IgD-negative memory B cell (primary cell): ENCODE measurements around the gene SRSF6. TPM values are rescaled to one million over a fixed set of nuclear protein-coding genes. Genes with fewer than 3 reads are reported as not detected.
"Not testable (repeated sequence)": the region's sequence is repeated elsewhere in the genome, so short reads cannot be mapped to it uniquely, and the experiment has no call there.

Source experiments
- H3K27ac Mint-ChIP-seq, 3 donors: one replicate each; pipeline ENCODE4 v1.8.0; 2020 to 2022; ENCODE audit warnings: mild to moderate bottlenecking in 3 of 3, mixed read lengths in 3 of 3, moderate library complexity in 1 of 3
- H3K27me3 Mint-ChIP-seq: one replicate; pipeline ENCODE4 v1.8.0; 2021; ENCODE audit warnings: mixed read lengths
- H3K36me3 Mint-ChIP-seq: one replicate; pipeline ENCODE4 v1.8.0; 2020; ENCODE audit warnings: mild to moderate bottlenecking, mixed read lengths
- H3K4me1 Mint-ChIP-seq, 3 donors: one replicate each; pipeline ENCODE4 v1.8.0; 2020 to 2022; ENCODE audit warnings: mixed read lengths in 3 of 3, mild to moderate bottlenecking in 1 of 3
- H3K4me3 Mint-ChIP-seq, 4 donors: one replicate each; pipeline ENCODE4 v1.8.0; 2020 to 2022; ENCODE audit warnings: mild to moderate bottlenecking in 4 of 4, mixed read lengths in 4 of 4, moderate library complexity in 3 of 4
- H3K9me3 Mint-ChIP-seq, 3 donors: one replicate each; pipeline ENCODE4 v1.8.0; 2020 to 2021; ENCODE audit warnings: mixed read lengths in 3 of 3, mild to moderate bottlenecking in 1 of 3
- polyA plus RNA-seq: library from polyadenylated mRNA; unstranded; fragments of 300-500 nt; fragmentation: Illumina TruSeq; gene quantifications from one replicate; pipeline ENCODE4 v1.2.3, GENCODE V29; 2021

Gene SRSF6
- polyA plus RNA-seq, 1 donor from 2014 or later = 58.1 TPM

DNA sequence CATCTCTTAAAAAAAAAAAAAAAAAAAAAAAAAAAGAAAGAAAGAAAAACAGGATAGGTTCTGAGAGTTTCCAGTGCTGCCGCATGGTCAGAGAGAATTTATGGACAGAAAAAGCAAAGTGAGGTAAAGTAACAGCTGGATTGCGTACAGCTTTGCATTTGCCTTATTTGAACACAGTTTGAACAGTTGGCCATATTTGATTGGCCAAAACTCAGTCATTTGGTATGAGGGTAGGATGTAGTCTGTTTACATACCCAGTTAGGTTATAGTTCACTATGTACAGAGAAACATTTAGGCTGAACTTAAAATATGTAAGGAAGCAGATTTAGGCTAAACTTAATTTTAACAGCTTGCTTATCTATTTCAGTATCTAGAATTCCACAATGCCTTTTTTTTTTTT is 32.3 kb downstream of the SRSF6 start:
- Mint-ChIP-seq H3K4me1 (peaks cover 0 to 2% (median 0%) of the 10 kb centered on the region in 3 donors), H3K9me3 (peaks cover 6 to 15% (median 13%) of the 10 kb centered on the region in 3 donors), H3K4me3 (no peak overlapping the region), H3K27ac (no peak overlapping the region), H3K36me3 (no peaks in the 10 kb centered on the region), H3K27me3 (peaks cover 7% of the 10 kb centered on the region)

GRCh38 chr20:43492101-43492500 is 34.4 kb downstream of the SRSF6 start:
- Mint-ChIP-seq H3K27ac (no peak overlapping the region), H3K9me3 (peaks cover 6 to 14% (median 11%) of the 10 kb centered on the region in 3 donors), H3K4me1 (peaks cover 0 to 2% (median 0%) of the 10 kb centered on the region in 3 donors), H3K27me3 (peaks cover 12% of the 10 kb centered on the region), H3K36me3 (no peaks in the 10 kb centered on the region), H3K4me3 (no peak overlapping the region)

DNA sequence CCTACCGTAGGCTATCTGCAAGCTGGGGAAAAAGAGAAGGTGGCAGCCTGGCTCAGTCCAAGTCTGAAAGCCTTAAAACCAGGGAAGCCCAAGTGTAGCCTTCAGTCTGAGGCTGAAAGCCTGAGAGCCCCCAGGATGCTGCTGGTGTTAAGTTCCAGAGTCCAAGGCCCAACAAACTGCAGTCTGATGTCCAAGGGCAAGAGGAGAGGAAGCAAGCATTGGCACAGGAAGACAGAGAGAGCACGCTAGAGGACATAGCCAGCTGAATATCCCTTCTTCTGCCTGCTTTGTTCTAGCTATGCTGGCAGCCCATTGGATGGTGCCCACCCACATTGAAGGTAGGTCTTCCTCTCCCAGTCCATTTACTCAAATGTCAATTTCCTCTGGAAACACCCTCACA is 37.7 kb downstream of the SRSF6 start:
- Mint-ChIP-seq H3K9me3 (peaks cover 4 to 9% (median 5%) of the 10 kb centered on the region in 3 donors), H3K4me3 (no peak overlapping the region), H3K4me1 (peaks cover 0 to 2% (median 0%) of the 10 kb centered on the region in 3 donors), H3K27ac (no peak overlapping the region), H3K27me3 (peaks cover 13% of the 10 kb centered on the region), H3K36me3 (no peaks in the 10 kb centered on the region)

GRCh38 chr20:43502021-43502420 is 44.3 kb downstream of the SRSF6 start:
- not testable (repeated sequence) for H3K36me3 Mint-ChIP-seq, H3K4me1 Mint-ChIP-seq, H3K4me3 Mint-ChIP-seq, H3K9me3 Mint-ChIP-seq, H3K27ac Mint-ChIP-seq
- peaks cover 17% of the 10 kb centered on the region for H3K27me3 Mint-ChIP-seq

- peaks cover 0 to 3% (median 1%) of the 10 kb centered on the region in 3 donors for H3K4me1 Mint-ChIP-seq
- H3K9me3 Mint-ChIP-seq = peaks cover 0 to 2% (median 0%) of the 10 kb centered on the region in 3 donors
- no peak overlapping the region for H3K27ac Mint-ChIP-seq
- peaks cover under 1% of the 10 kb centered on the region for H3K36me3 Mint-ChIP-seq
- peaks cover 31% of the 10 kb centered on the region for H3K27me3 Mint-ChIP-seq
- H3K4me3 Mint-ChIP-seq = peak overlapping the region in 2 of 4 donors; percentile 3 to 75
These were observed 48.5 kb downstream of the SRSF6 start for GRCh38 chr20:43506238-43506637.

- H3K4me3 Mint-ChIP-seq = peak within 1 kb of the TSS; percentile 75 to 91 (median 77)
- peaks cover 1 to 4% (median 3%) of the 10 kb centered on the region in 3 donors for H3K4me1 Mint-ChIP-seq
- H3K9me3 Mint-ChIP-seq = peaks cover 0 to 2% (median 0%) of the 10 kb centered on the region in 3 donors
- peak within 1 kb of the TSS in 1 of 3 donors; percentile 3 for H3K27ac Mint-ChIP-seq
- no peaks in the 10 kb centered on the region for H3K36me3 Mint-ChIP-seq
- peaks cover 31% of the 10 kb centered on the region for H3K27me3 Mint-ChIP-seq
These were observed 49.7 kb downstream of the SRSF6 start, which contains the start of gene L3MBTL1 for GRCh38 chr20:43507150-43508080. TSS of gene L3MBTL1 (plus strand) at chr20:43507697. CDS start at chr20:43513504, 5,807 bp downstream.

GRCh38 chr20:43508106-43508505 is 50.4 kb downstream of the SRSF6 start:
- Mint-ChIP-seq H3K36me3 (no peaks in the 10 kb centered on the region), H3K4me1 (peaks cover 2 to 4% (median 3%) of the 10 kb centered on the region in 3 donors), H3K4me3 (peak overlapping the region; percentile 75 to 91 (median 77)), H3K27ac (no peak overlapping the region), H3K27me3 (peaks cover 30% of the 10 kb centered on the region), H3K9me3 (peaks cover 0 to 2% (median 0%) of the 10 kb centered on the region in 3 donors)

GRCh38 chr20:43508604-43509040 is 50.9 kb downstream of the SRSF6 start:
- peaks cover 2 to 4% (median 3%) of the 10 kb centered on the region in 3 donors for H3K4me1 Mint-ChIP-seq
- H3K9me3 Mint-ChIP-seq = peaks cover 0 to 2% (median 0%) of the 10 kb centered on the region in 3 donors
- H3K36me3 Mint-ChIP-seq = no peaks in the 10 kb centered on the region
- H3K4me3 Mint-ChIP-seq = peak overlapping the region; percentile 17 to 91 (median 50)
- H3K27me3 Mint-ChIP-seq = peaks cover 26% of the 10 kb centered on the region
- no peak overlapping the region for H3K27ac Mint-ChIP-seq

DNA sequence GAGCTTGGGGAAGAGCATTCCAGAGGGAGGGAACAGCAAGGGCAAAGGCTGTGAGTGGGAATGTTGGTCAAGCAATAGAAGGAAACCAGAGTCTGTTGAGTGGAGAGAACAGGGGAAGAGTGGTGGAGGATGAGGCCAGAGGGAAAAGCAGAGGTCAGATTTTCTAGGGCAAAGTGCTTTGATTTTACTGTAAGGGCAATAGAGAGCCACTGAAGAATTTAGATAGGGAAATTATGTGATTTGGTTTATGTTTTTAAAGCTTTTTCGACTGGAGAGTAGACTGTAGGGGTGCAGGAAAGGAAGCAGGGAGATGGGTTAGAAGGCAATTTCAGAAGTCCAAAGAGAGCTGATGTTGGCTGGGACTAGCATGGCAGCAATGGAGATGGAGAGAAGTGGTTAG is 54.2 kb downstream of the SRSF6 start:
- Mint-ChIP-seq H3K27me3 (peaks cover 19% of the 10 kb centered on the region), H3K27ac (no peak overlapping the region), H3K9me3 (no peaks in the 10 kb centered on the region), H3K4me1 (peaks cover 10% of the 10 kb centered on the region in 3 donors), H3K4me3 (peak overlapping the region in 2 of 4 donors; percentile 5 to 70), H3K36me3 (no peaks in the 10 kb centered on the region)

GRCh38 chr20:43513372-43513930 is 55.8 kb downstream of the SRSF6 start:
- Mint-ChIP-seq H3K27me3 (peaks cover 13% of the 10 kb centered on the region), H3K4me3 (peak overlapping the region; percentile 90 to 98 (median 94)), H3K27ac (no peak overlapping the region), H3K4me1 (peaks cover 10% of the 10 kb centered on the region in 3 donors), H3K9me3 (no peaks in the 10 kb centered on the region), H3K36me3 (no peaks in the 10 kb centered on the region)

Other genes with a start within 250 kb of the SRSF6 start
- 0.88 TPM for gene L3MBTL1, start 49.8 kb downstream of the SRSF6 start, polyA plus RNA-seq
- not detected for gene SGK2, start 101.1 kb downstream of the SRSF6 start, polyA plus RNA-seq
- 31.3 TPM for gene IFT52, start 133.0 kb downstream of the SRSF6 start, polyA plus RNA-seq
- 4.6 TPM for gene MYBL2, start 209.2 kb downstream of the SRSF6 start, polyA plus RNA-seq